H1 (cell line): ENCODE results near the gene MATN4.

Experiments
- ATF2 ChIP-seq: IDR thresholded peaks from 2 replicates; pipeline ENCODE4 v1.6.1; 2012; ENCODE audit warnings: low read length, inconsistent platforms
- BRCA1 ChIP-seq: IDR thresholded peaks from 2 replicates; pipeline ENCODE4 v1.6.1; 2012; ENCODE audit warnings: low read depth, low read length, improper control_type of control experiment
- CEBPB ChIP-seq: IDR thresholded peaks from 2 replicates; pipeline ENCODE4 v1.6.1; 2012; ENCODE audit warnings: low read depth, low read length
- CTCF ChIP-seq, 3 experiments: IDR thresholded peaks; 1 replicate in 2 of 3; 2 replicates in 1 of 3; pipeline versions ENCODE4 v1.5.1 to v1.6.1; 2011; ENCODE audit warnings: low read length in 3 of 3, mild to moderate bottlenecking in 3 of 3, inconsistent platforms in 2 of 3, low read depth in 1 of 3, moderate library complexity in 1 of 3; ENCODE audit not compliant: insufficient read depth in 1 of 3; ENCODE audit errors: control extremely low read depth in 1 of 3
- EZH2 ChIP-seq: fragments of 200-600 bp; sonication (generic); IDR thresholded peaks from 2 replicates; pipeline ENCODE4 v1.7.1; 2012; ENCODE audit warnings: low read depth, mild to moderate bottlenecking, moderate library complexity, low read length, inconsistent platforms; ENCODE audit not compliant: severe bottlenecking
- MAFK ChIP-seq: IDR thresholded peaks from 2 replicates; pipeline ENCODE4 v1.6.1; 2012; ENCODE audit warnings: low read depth, mild to moderate bottlenecking, improper control_type of control experiment, low read length
- POLR2AphosphoS5 ChIP-seq: IDR thresholded peaks from 2 replicates; pipeline ENCODE4 v1.6.1; 2011; ENCODE audit warnings: low read depth, low read length
- RBBP5 ChIP-seq: IDR thresholded peaks from 2 replicates; pipeline ENCODE4 v1.7.1; 2012; ENCODE audit warnings: low read depth, mild to moderate bottlenecking, inconsistent platforms, low read length, moderate library complexity, borderline replicate concordance
- SP1 ChIP-seq: IDR thresholded peaks from 2 replicates; pipeline ENCODE4 v1.6.1; 2011; ENCODE audit warnings: low read depth, low read length
- TEAD4 ChIP-seq: IDR thresholded peaks from 2 replicates; pipeline ENCODE4 v1.6.1; 2012; ENCODE audit warnings: low read depth, low read length, inconsistent platforms, mixed read lengths

- TF ChIP-seq MAFK (no peak), CTCF (IDR thresholded peaks at IDR 0.05; ENCODE audit: control extremely low read depth in 1 of 3, insufficient read depth in 1 of 3, low read depth in 1 of 3, low read length in 3 of 3) (peak; percentile 88 to 96 (median 89)), TEAD4 (0 out of 2 replicates have a peak, but pooled peaks have one; percentile 47), RBBP5 (peak; percentile 57; the same call in 1 of the 2 replicates), EZH2 (no peak), CEBPB (no peak), SP1 (no peak), BRCA1 (no peak), POLR2AphosphoS5 (peak; percentile 52; the same call in 1 of the 2 replicates), ATF2 (0 out of 2 replicates have a peak, but pooled peaks have one; percentile 32)
Observed at GRCh38 chr20:45293041-45294002, 14.8 kb downstream of the MATN4 start.
